ENCODE results near the gene MED10.

- TF ChIP-seq CREB5 (CRISPR knock-in tag; IDR thresholded peaks at IDR 0.05; ENCODE audit: low read depth) (no peak), ZFP30 (CRISPR knock-in tag; IDR thresholded peaks at IDR 0.05) (no peak), PATZ1 (CRISPR knock-in tag; IDR thresholded peaks at IDR 0.05; ENCODE audit: borderline replicate concordance) (no peak), SNAI2 (CRISPR knock-in tag; IDR thresholded peaks at IDR 0.05) (no peak), BACH2 (CRISPR knock-in tag; IDR thresholded peaks at IDR 0.05; ENCODE audit: borderline replicate concordance) (no peak), ZNF8 (CRISPR knock-in tag; IDR thresholded peaks at IDR 0.05) (no peak), ZFP3 (CRISPR knock-in tag; IDR thresholded peaks at IDR 0.05) (no peak), RARB (CRISPR knock-in tag; IDR thresholded peaks at IDR 0.05) (no peak), TOX (CRISPR knock-in tag; IDR thresholded peaks at IDR 0.05; ENCODE audit: borderline replicate concordance) (no peak)
Observed at GRCh38 chr5:6389397-6389796, 11.1 kb upstream of the MED10 start.
